WI38 (cell line): ENCODE results near the gene PSMF1.

Experiments
- H3K4me3 ChIP-seq: 2 replicates; pipeline ENCODE4 v1.5.1; 2011; ENCODE audit warnings: low read depth, mild to moderate bottlenecking, control low read depth, low read length
- CTCF ChIP-seq: IDR thresholded peaks from 2 replicates; pipeline ENCODE4 v1.5.1; 2012; ENCODE audit warnings: low read depth, mild to moderate bottlenecking, control low read depth, low read length

PSMF1 gene

GRCh38 chr20:1118336-1119127 lies at the start of gene PSMF1:
PSMF1 (plus strand) TSS chr20:1118602; CDS start chr20:1118774, 172 bp downstream.
- TF ChIP-seq CTCF: no peak
- peak within 1 kb of the TSS; percentile 99 for H3K4me3 ChIP-seq

- no peak overlapping the region for H3K4me3 ChIP-seq
- no peak for TF ChIP-seq CTCF
Observed at GRCh38 chr20:1072258-1072657, 46.1 kb upstream of the PSMF1 start.

- no peak overlapping the region for H3K4me3 ChIP-seq
- TF ChIP-seq CTCF: no peak
Observed at GRCh38 chr20:1075616-1076015, 42.8 kb upstream of the PSMF1 start.

GRCh38 chr20:1081891-1082290 lies 36.5 kb upstream of the PSMF1 start:
- no peak for TF ChIP-seq CTCF
- H3K4me3 ChIP-seq: no peak overlapping the region

- TF ChIP-seq CTCF: no peak
- H3K4me3 ChIP-seq: no peak overlapping the region
Observed at GRCh38 chr20:1083431-1084080, 34.8 kb upstream of the PSMF1 start.

GRCh38 chr20:1085492-1086276 lies 32.7 kb upstream of the PSMF1 start:
- TF ChIP-seq CTCF: no peak
- no peak overlapping the region for H3K4me3 ChIP-seq
